HepG2 (cell line): ENCODE results near the gene HS3ST3B1. TPM values are rescaled to one million over a fixed set of nuclear protein-coding genes. Genes with fewer than 3 reads are reported as not detected.

Experiments used
- FOXA3 ChIP-seq: IDR thresholded peaks from 2 replicates; pipeline ENCODE4 v1.6.1; 2016; ENCODE audit warnings: missing genetic modification reagents, missing compliant biosample characterization
- FOXJ3 ChIP-seq: sonication (generic); formaldehyde crosslinking; IDR thresholded peaks from 2 replicates; pipeline ENCODE4 v1.4.0; 2020; ENCODE audit warnings: missing genetic modification reagents, mild to moderate bottlenecking, borderline replicate concordance
- MYC ChIP-seq: sonication (generic); formaldehyde crosslinking; IDR thresholded peaks from 2 replicates; pipeline ENCODE4 v1.9.0; 2021; ENCODE audit warnings: missing genetic modification reagents, borderline replicate concordance
- NBN ChIP-seq: fragments of 450-650 bp; conservative IDR thresholded peaks from 2 replicates; pipeline ENCODE4 v1.6.1; 2017
- NCOA2 ChIP-seq: sonication (generic); formaldehyde crosslinking; IDR thresholded peaks from 2 replicates; pipeline ENCODE4 v1.8.0; 2022; ENCODE audit warnings: inconsistent platforms
- SMAD1 ChIP-seq: sonication (generic); formaldehyde crosslinking; IDR thresholded peaks from 2 replicates; pipeline ENCODE4 v1.4.0; 2020; ENCODE audit warnings: missing genetic modification reagents, low read depth, mild to moderate bottlenecking, borderline replicate concordance
- SP5 ChIP-seq: IDR thresholded peaks from 2 replicates; pipeline ENCODE4 v1.6.1; 2016; ENCODE audit warnings: low read depth, borderline replicate concordance
- SPEN ChIP-seq: sonication (generic); formaldehyde crosslinking; IDR thresholded peaks from 2 replicates; pipeline ENCODE4 v1.5.1; 2020; ENCODE audit warnings: low read depth, mild to moderate bottlenecking, missing genetic modification reagents
- TMF1 ChIP-seq: sonication (generic); formaldehyde crosslinking; IDR thresholded peaks from 2 replicates; pipeline ENCODE4 v1.8.1; 2022; ENCODE audit warnings: low read depth, missing genetic modification reagents
- ZBTB33 ChIP-seq: sonication (generic); formaldehyde crosslinking; IDR thresholded peaks from 2 replicates; pipeline ENCODE4 v1.4.0; 2020; ENCODE audit warnings: missing genetic modification reagents
- ZBTB49 ChIP-seq: sonication (generic); formaldehyde crosslinking; IDR thresholded peaks from 2 replicates; pipeline ENCODE4 v1.4.0; 2020; ENCODE audit warnings: missing genetic modification reagents, borderline replicate concordance
- ZBTB7A ChIP-seq: sonication (generic); formaldehyde crosslinking; IDR thresholded peaks from 2 replicates; pipeline ENCODE4 v1.8.0; 2022; ENCODE audit warnings: mild to moderate bottlenecking, missing genetic modification reagents
- ZNF136 ChIP-seq: sonication (generic); formaldehyde crosslinking; IDR thresholded peaks from 2 replicates; pipeline ENCODE4 v1.8.1; 2022; ENCODE audit warnings: low read depth, mild to moderate bottlenecking, moderate library complexity, missing genetic modification reagents
- ZNF234 ChIP-seq: sonication (generic); formaldehyde crosslinking; conservative IDR thresholded peaks from 2 replicates; pipeline ENCODE4 v1.5.1; 2020; ENCODE audit warnings: mild to moderate bottlenecking, missing genetic modification reagents
- ZNF253 ChIP-seq: sonication (generic); formaldehyde crosslinking; IDR thresholded peaks from 2 replicates; pipeline ENCODE4 v1.8.0; 2022; ENCODE audit warnings: mild to moderate bottlenecking, missing genetic modification reagents, borderline replicate concordance
- ZNF740 ChIP-seq: sonication (generic); formaldehyde crosslinking; IDR thresholded peaks from 2 replicates; pipeline ENCODE4 v1.4.0; 2020; ENCODE audit warnings: missing genetic modification reagents
- ZSCAN22 ChIP-seq: sonication (generic); formaldehyde crosslinking; IDR thresholded peaks from 2 replicates; pipeline ENCODE4 v1.4.0; 2020; ENCODE audit warnings: mild to moderate bottlenecking, missing genetic modification reagents
- ZZZ3 ChIP-seq: sonication (generic); formaldehyde crosslinking; IDR thresholded peaks from 2 replicates; pipeline ENCODE4 v1.4.0; 2020; ENCODE audit warnings: missing genetic modification reagents, mild to moderate bottlenecking, borderline replicate concordance
- polyA plus RNA-seq, 8 experiments: library from polyadenylated mRNA; depleted of rRNA in 3 of 8; stranded (reverse) in 7 of 8; unstranded in 1 of 8; fragments of >200 nt; fragmentation: Illumina TruSeq in 4 of 8; extraction: Trizol in 4 of 8; gene quantifications; 2 replicates each; pipeline versions ENCODE4 v1.2.1 to v1.2.3, GENCODE V29; 2011 to 2016; ENCODE audit warnings: low read depth in 4 of 8, missing spikeins in 1 of 8, mixed read lengths in 1 of 8; ENCODE audit not compliant: insufficient read depth in 1 of 8
- total RNA-seq, 5 experiments: library from RNA; depleted of rRNA; stranded (reverse); fragments of >200 nt; fragmentation: Illumina TruSeq; extraction: Trizol; gene quantifications; 2 replicates each; pipeline ENCODE4 v1.2.3, GENCODE V29; 2016; ENCODE audit warnings: low read depth in 1 of 5
- TF ChIP-seq, protein P1 (sequence below): sonication (generic); formaldehyde crosslinking; IDR thresholded peaks from 2 replicates; pipeline ENCODE4 v1.8.1; 2023; ENCODE audit warnings: mild to moderate bottlenecking, moderate library complexity, missing genetic modification reagents
- TF ChIP-seq, protein P2 (sequence below): sonication (generic); formaldehyde crosslinking; IDR thresholded peaks from 2 replicates; pipeline ENCODE4 v1.4.0; 2020; ENCODE audit warnings: missing genetic modification reagents

HS3ST3B1 gene
- total and polyA plus RNA-seq, 2 of the 13 experiments (the other 11 are each of a cell fraction or from before 2014, with no cell fraction given) = 15.7 to 39.5 TPM

DNA sequence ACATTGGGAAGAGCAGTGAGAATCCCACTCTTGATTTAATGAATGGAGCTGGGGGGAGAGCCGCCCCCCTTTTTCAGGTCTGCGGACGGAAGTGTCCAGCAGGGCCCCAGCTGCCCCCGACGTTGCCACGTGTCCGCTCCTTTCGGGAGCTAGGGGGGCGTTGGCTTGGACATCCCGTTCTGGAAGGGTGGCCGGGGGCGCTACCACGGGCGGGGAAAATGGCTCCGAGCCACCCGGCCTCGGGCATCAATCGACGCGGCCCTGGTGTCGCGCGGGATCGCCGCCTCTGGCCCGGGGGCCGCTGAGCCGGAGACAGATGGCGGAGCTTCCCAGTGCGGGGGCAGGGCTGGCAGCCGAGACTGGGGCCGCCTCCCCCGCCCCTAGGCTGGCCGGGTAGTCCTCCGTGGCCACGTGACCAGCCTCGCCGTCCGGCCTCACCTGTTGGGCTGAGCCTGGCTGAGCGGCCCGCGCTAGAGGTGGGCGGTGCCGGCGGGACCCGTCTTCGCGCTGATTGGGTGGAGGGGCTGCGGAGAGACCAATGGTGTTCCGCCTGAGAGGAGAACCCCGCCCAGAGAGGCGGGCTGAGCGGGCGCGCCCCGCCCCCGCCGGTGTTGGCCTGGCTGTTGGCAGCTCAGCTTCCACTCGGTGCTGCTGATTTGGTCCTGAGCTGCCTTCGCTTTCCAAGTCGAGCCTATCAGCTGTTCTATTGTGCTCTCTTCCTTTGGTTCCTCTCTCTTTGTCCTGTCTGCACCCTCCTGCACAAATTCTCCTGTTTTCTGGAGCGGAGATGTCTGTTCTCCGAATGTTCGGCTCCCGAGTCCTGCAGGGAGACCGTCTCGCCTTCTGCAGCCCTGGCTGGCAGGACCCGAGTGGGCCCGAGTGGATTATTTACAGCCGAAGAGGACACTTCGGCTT lies 8.3 kb downstream of the HS3ST3B1 start (continued):
- TF ChIP-seq, protein P1, sequence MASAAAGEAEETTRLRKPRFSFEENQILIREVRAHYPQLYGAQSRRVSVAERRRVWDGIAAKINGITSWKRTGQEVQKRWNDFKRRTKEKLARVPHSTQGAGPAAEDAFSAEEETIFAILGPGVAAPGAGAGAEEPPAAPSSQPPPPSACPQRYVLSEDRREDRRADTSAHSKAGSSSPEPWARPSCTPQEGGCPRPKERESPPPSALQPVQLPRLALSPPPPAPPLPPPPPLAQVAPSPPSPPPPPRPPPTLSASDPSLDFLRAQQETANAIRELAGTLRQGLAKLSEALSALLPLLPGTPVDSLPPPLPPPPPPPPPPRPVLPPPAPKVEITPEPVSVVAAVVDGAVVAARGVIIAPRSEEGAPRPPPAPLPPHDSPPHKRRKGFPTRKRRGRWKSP (CRISPR knock-in tag) = no peak
- TF ChIP-seq FOXA3 (peak; percentile 50; the same call in 1 of the 2 replicates), ZBTB49 (CRISPR knock-in tag) (no peak), SP5 (CRISPR knock-in tag) (peak; percentile 59; the same call in 1 of the 2 replicates), ZNF136 (peak; percentile 59; the same call in 1 of the 2 replicates), NCOA2 (CRISPR knock-in tag) (peak; percentile 17; the same call in 1 of the 2 replicates), ZSCAN22 (CRISPR knock-in tag) (no peak), TMF1 (CRISPR knock-in tag) (no peak), NBN (no peak), SMAD1 (CRISPR knock-in tag) (peak; percentile 71; the same call in 1 of the 2 replicates), ZZZ3 (CRISPR knock-in tag) (no peak), MYC (CRISPR knock-in tag) (peak; percentile 97), ZNF253 (CRISPR knock-in tag) (no peak), ZNF740 (CRISPR knock-in tag) (peak; percentile 80; the same call in 1 of the 2 replicates), ZBTB7A (CRISPR knock-in tag) (peak; percentile 74), ZNF234 (CRISPR knock-in tag) (peak; percentile 67; the same call in 1 of the 2 replicates), ZBTB33 (no peak), SPEN (CRISPR knock-in tag) (peak; percentile 86), FOXJ3 (no peak)
- TF ChIP-seq, protein P2, sequence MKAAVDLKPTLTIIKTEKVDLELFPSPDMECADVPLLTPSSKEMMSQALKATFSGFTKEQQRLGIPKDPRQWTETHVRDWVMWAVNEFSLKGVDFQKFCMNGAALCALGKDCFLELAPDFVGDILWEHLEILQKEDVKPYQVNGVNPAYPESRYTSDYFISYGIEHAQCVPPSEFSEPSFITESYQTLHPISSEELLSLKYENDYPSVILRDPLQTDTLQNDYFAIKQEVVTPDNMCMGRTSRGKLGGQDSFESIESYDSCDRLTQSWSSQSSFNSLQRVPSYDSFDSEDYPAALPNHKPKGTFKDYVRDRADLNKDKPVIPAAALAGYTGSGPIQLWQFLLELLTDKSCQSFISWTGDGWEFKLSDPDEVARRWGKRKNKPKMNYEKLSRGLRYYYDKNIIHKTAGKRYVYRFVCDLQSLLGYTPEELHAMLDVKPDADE = no peak
